Vagina (tissue), 2 donors: ENCODE results near the gene WNT2B. TPM values are rescaled to one million over a fixed set of nuclear protein-coding genes. Genes with fewer than 3 reads are reported as not detected.

Experiments used
- DNase-seq, 2 donors: peaks; one replicate each; pipeline ENCODE4 v3.0.0-alpha.2; 2017; ENCODE audit errors: extremely low spot score in 2 of 2
- H3K27ac ChIP-seq: fragments of 200-600 bp; sonication (generic); one replicate; pipeline ENCODE4 v1.5.1; 2019
- H3K27me3 ChIP-seq: fragments of 200-600 bp; sonication (generic); one replicate; pipeline ENCODE4 v1.5.1; 2019
- H3K36me3 ChIP-seq, 2 donors: fragments of 200-600 bp; sonication (generic); one replicate each; pipeline ENCODE4 v1.5.1; 2017 to 2019
- H3K4me1 ChIP-seq: fragments of 200-600 bp; sonication (generic); one replicate; pipeline ENCODE4 v1.5.1; 2019
- H3K4me3 ChIP-seq, 2 donors: fragments of 200-600 bp; sonication (generic); 1 replicate in 1 of 2; 2 replicates in 1 of 2; pipeline ENCODE4 v1.5.1; 2016 to 2019
- H3K9me3 ChIP-seq: fragments of 200-600 bp; sonication (generic); one replicate; pipeline ENCODE4 v1.5.1; 2019
- CTCF ChIP-seq, 3 experiments: fragments of 450-650 bp in 2 of 3; fragments of 200-600 bp in 1 of 3; sonication (generic) in 1 of 3; IDR thresholded peaks; one replicate each; pipeline ENCODE4 v1.5.1; 2017 to 2019; ENCODE audit warnings: antibody characterized with exemption in 3 of 3, mild to moderate bottlenecking in 2 of 3, moderate library complexity in 2 of 3
- POLR2A ChIP-seq, 2 donors: fragments of 450-650 bp; IDR thresholded peaks; one replicate each; pipeline ENCODE4 v1.6.1; 2017; ENCODE audit warnings: antibody characterized with exemption in 2 of 2, mild to moderate bottlenecking in 2 of 2, moderate library complexity in 2 of 2
- POLR2AphosphoS5 ChIP-seq, 2 donors: sonication (generic); formaldehyde crosslinking; IDR thresholded peaks; one replicate each; pipeline ENCODE4 v1.9.0; 2017; ENCODE audit warnings: antibody characterized with exemption in 2 of 2, mild to moderate bottlenecking in 2 of 2, low read depth in 1 of 2; ENCODE audit not compliant: insufficient read depth in 1 of 2
- intact Hi-C: fragments of 100-400 bp; cut with DNase I; formaldehyde crosslinking; loops from one replicate; pipeline ENCODE4 v1.15.1; 2023
- total RNA-seq: library from RNA; depleted of rRNA; stranded (reverse); fragments of >200 nt; gene quantifications from one replicate; pipeline ENCODE4 v1.2.3, GENCODE V29; 2016

WNT2B gene
- total RNA-seq, 1 donor from 2014 or later, result 16.0 TPM

GRCh38 chr1:112507336-112507735, 1.4 kb upstream of the WNT2B start:
- H3K27ac ChIP-seq, result peak overlapping the region; percentile 79
- DNase-seq, result no peak
- no peak overlapping the region for H3K4me3 ChIP-seq
- H3K9me3 ChIP-seq, result no peaks in the 10 kb centered on the region
- no peaks in the 10 kb centered on the region for H3K36me3 ChIP-seq
- intact Hi-C loops, result no loop called here
- peaks cover 37% of the 10 kb centered on the region for H3K4me1 ChIP-seq
- TF ChIP-seq POLR2A (IDR thresholded peaks at IDR 0.05), result no peak
- no peak for TF ChIP-seq CTCF (IDR thresholded peaks at IDR 0.05)
- no peak for TF ChIP-seq POLR2AphosphoS5 (IDR thresholded peaks at IDR 0.05; ENCODE audit: insufficient read depth in 1 of 2, low read depth in 1 of 2)
- H3K27me3 ChIP-seq, result no peaks in the 10 kb centered on the region

GRCh38 chr1:112507921-112508277, 866 bp upstream of the WNT2B start:
- DNase-seq, result no peak
- peak overlapping the region; percentile 79 for H3K27ac ChIP-seq
- H3K4me3 ChIP-seq, result peak overlapping the region; percentile 67 to 83
- no peaks in the 10 kb centered on the region for H3K36me3 ChIP-seq
- no peaks in the 10 kb centered on the region for H3K9me3 ChIP-seq
- TF ChIP-seq POLR2AphosphoS5 (IDR thresholded peaks at IDR 0.05; ENCODE audit: insufficient read depth in 1 of 2, low read depth in 1 of 2), result peak in 1 of 2 donors; percentile 64
- TF ChIP-seq POLR2A (IDR thresholded peaks at IDR 0.05), result no peak
- H3K4me1 ChIP-seq, result peaks cover 37% of the 10 kb centered on the region
- intact Hi-C loops, result no loop called here
- H3K27me3 ChIP-seq, result no peaks in the 10 kb centered on the region

- H3K27me3 ChIP-seq, result no peaks in the 10 kb centered on the region
- peaks cover 40% of the 10 kb centered on the region for H3K4me1 ChIP-seq
- H3K36me3 ChIP-seq, result no peaks in the 10 kb centered on the region
- TF ChIP-seq POLR2AphosphoS5 (IDR thresholded peaks at IDR 0.05; ENCODE audit: insufficient read depth in 1 of 2, low read depth in 1 of 2), result peak in 1 of 2 donors; percentile 19
- TF ChIP-seq POLR2A (IDR thresholded peaks at IDR 0.05), result no peak
- peak overlapping the region; percentile 67 to 83 for H3K4me3 ChIP-seq
- intact Hi-C loops, result no loop called here
- DNase-seq, result no peak
- H3K9me3 ChIP-seq, result no peaks in the 10 kb centered on the region
- peak overlapping the region; percentile 79 for H3K27ac ChIP-seq
These were observed 367 bp downstream of the WNT2B start for GRCh38 chr1:112509005-112509659.

- Histone ChIP-seq H3K4me3 (peak overlapping the region; percentile 67 to 83), H3K36me3 (no peaks in the 10 kb centered on the region), H3K9me3 (no peaks in the 10 kb centered on the region), H3K27me3 (no peaks in the 10 kb centered on the region), H3K4me1 (peaks cover 39% of the 10 kb centered on the region), H3K27ac (peak overlapping the region; percentile 79)
- intact Hi-C loops, result no loop called here
- TF ChIP-seq CTCF (IDR thresholded peaks at IDR 0.05) (no peak), POLR2AphosphoS5 (IDR thresholded peaks at IDR 0.05; ENCODE audit: insufficient read depth in 1 of 2, low read depth in 1 of 2) (no peak), POLR2A (IDR thresholded peaks at IDR 0.05) (no peak)
- no peak for DNase-seq
These were observed 954 bp downstream of the WNT2B start for GRCh38 chr1:112509660-112510178.

- Histone ChIP-seq H3K4me3 (peak overlapping the region; percentile 67 to 83), H3K9me3 (no peaks in the 10 kb centered on the region), H3K27me3 (no peaks in the 10 kb centered on the region), H3K36me3 (no peaks in the 10 kb centered on the region), H3K4me1 (peaks cover 42% of the 10 kb centered on the region), H3K27ac (peak overlapping the region; percentile 79)
- TF ChIP-seq POLR2AphosphoS5 (IDR thresholded peaks at IDR 0.05; ENCODE audit: insufficient read depth in 1 of 2, low read depth in 1 of 2) (no peak), POLR2A (IDR thresholded peaks at IDR 0.05) (no peak), CTCF (IDR thresholded peaks at IDR 0.05) (no peak)
- intact Hi-C loops, result no loop called here
- DNase-seq, result no peak
These were observed 1.6 kb downstream of the WNT2B start for GRCh38 chr1:112510340-112510739.

- Histone ChIP-seq H3K27ac (peak overlapping the region; percentile 37), H3K4me1 (peaks cover 42% of the 10 kb centered on the region), H3K9me3 (no peaks in the 10 kb centered on the region), H3K27me3 (no peaks in the 10 kb centered on the region), H3K36me3 (no peaks in the 10 kb centered on the region), H3K4me3 (no peak overlapping the region)
- no peak for DNase-seq
- TF ChIP-seq POLR2A (IDR thresholded peaks at IDR 0.05) (no peak), CTCF (IDR thresholded peaks at IDR 0.05) (no peak), POLR2AphosphoS5 (IDR thresholded peaks at IDR 0.05; ENCODE audit: insufficient read depth in 1 of 2, low read depth in 1 of 2) (no peak)
- intact Hi-C loops, result no loop called here
These were observed 3.1 kb downstream of the WNT2B start for GRCh38 chr1:112511897-112512296.
